HepG2 (cell line): ENCODE results near the gene ZC3H18. TPM values are rescaled to one million over a fixed set of nuclear protein-coding genes. Genes with fewer than 3 reads are reported as not detected.

Experiments used
- ATAC-seq: fragments of 200-7000 bp; cut with Tn5 transposase; 3 replicates; pipeline ENCODE4 v1.9.1; 2020; ENCODE audit warnings: mild to moderate bottlenecking, moderate library complexity
- BruUV-seq: library from RNA; stranded (reverse); fragments of 400-500 nt; replicated peaks from 2 replicates; lab custom pipeline; 2021; lab: Mats Ljungman, UMichigan
- CTCF ChIA-PET: fragments of 300-600 bp; formaldehyde crosslinking; extraction: SDS; loops from one replicate; lab custom pipeline; 2021; ENCODE audit warnings: low total read pairs, inconsistent platforms, low intra/inter-chr PET ratio; lab: Yijun Ruan, JAX
- POLR2A ChIA-PET: fragments of 350-600 bp; sonication (Branson Sonifier 250); formaldehyde crosslinking; loops from one replicate; lab custom pipeline; 2020; ENCODE audit warnings: antibody characterized with exemption, inconsistent platforms; lab: Yijun Ruan, JAX
- DNase-seq: peaks from one replicate; pipeline ENCODE4 v3.0.0-alpha.2; 2015; ENCODE audit warnings: low spot score
- FAIRE-seq: peaks from 3 replicates; lab custom pipeline; 2011; peaks lifted over from hg19 to GRCh38; lab: Jason Lieb, UNC
- H2AFZ ChIP-seq: one replicate; pipeline ENCODE4 v1.6.1; 2011; ENCODE audit warnings: low read length, inconsistent platforms
- H3K27ac ChIP-seq: fragments of 300-600 bp; 3 replicates; pipeline ENCODE4 v1.8.0; 2011; ENCODE audit warnings: mixed run types, mild to moderate bottlenecking, mixed read lengths, low read length, inconsistent platforms; ENCODE audit not compliant: insufficient read depth; ENCODE audit errors: extremely low read length
- H3K27me3 ChIP-seq, 2 experiments: fragments of 200-600 bp in 1 of 2; 2 replicates in 1 of 2; 3 replicates in 1 of 2; pipeline versions ENCODE4 v1.6.0 to v1.8.0; 2011; ENCODE audit warnings: low read length in 2 of 2, mild to moderate bottlenecking in 2 of 2, moderate library complexity in 2 of 2, inconsistent platforms in 1 of 2; ENCODE audit not compliant: insufficient read depth in 2 of 2, control insufficient read depth in 1 of 2
- H3K36me3 ChIP-seq, 2 experiments: fragments of 200-600 bp in 1 of 2; replicated peaks in 1 of 2; 2 replicates in 1 of 2; 3 replicates in 1 of 2; pipeline versions ENCODE4 v1.5.1 to v1.8.0; 2011; ENCODE audit warnings: low read length in 2 of 2, inconsistent platforms in 1 of 2; ENCODE audit not compliant: insufficient read depth in 2 of 2, control insufficient read depth in 1 of 2
- H3K4me1 ChIP-seq: 2 replicates; pipeline ENCODE4 v1.5.1; 2012; ENCODE audit warnings: low read length, inconsistent platforms; ENCODE audit not compliant: insufficient read depth
- H3K4me2 ChIP-seq: 2 replicates; pipeline ENCODE4 v1.6.0; 2011; ENCODE audit warnings: low read depth, low read length, inconsistent platforms
- H3K4me3 ChIP-seq, 3 experiments: fragments of 200-600 bp in 1 of 3; sonication (generic), shearing (Covaris generic) in 1 of 3; replicated peaks in 1 of 3; 2 replicates each; pipeline ENCODE4 v1.5.1; 2011 to 2016; ENCODE audit warnings: low read length in 3 of 3, inconsistent platforms in 2 of 3, low read depth in 2 of 3, mild to moderate bottlenecking in 2 of 3, control low read depth in 1 of 3, mixed read lengths in 1 of 3; ENCODE audit not compliant: insufficient read depth in 1 of 3
- H3K79me2 ChIP-seq: one replicate; pipeline ENCODE4 v1.6.1; 2011; ENCODE audit warnings: low read length, inconsistent platforms; ENCODE audit not compliant: insufficient read depth
- H3K9ac ChIP-seq: 2 replicates; pipeline ENCODE4 v1.6.0; 2011; ENCODE audit warnings: mild to moderate bottlenecking, low read depth, low read length, inconsistent platforms; ENCODE audit not compliant: insufficient read depth
- H3K9me3 ChIP-seq: 2 replicates; pipeline ENCODE4 v1.5.1; 2012; ENCODE audit warnings: mild to moderate bottlenecking, low read length
- H4K20me1 ChIP-seq: 2 replicates; pipeline ENCODE4 v1.6.0; 2011; ENCODE audit warnings: inconsistent platforms, mild to moderate bottlenecking, low read length, moderate library complexity; ENCODE audit not compliant: insufficient read depth
- E2F5 ChIP-seq: sonication (generic); formaldehyde crosslinking; conservative IDR thresholded peaks from 2 replicates; pipeline ENCODE4 v1.4.0; 2020; ENCODE audit warnings: missing genetic modification reagents
- ESRRA ChIP-seq: sonication (generic); formaldehyde crosslinking; IDR thresholded peaks from 2 replicates; pipeline ENCODE4 v1.5.1; 2020; ENCODE audit warnings: mild to moderate bottlenecking, low read depth, missing genetic modification reagents
- MATR3 ChIP-seq: sonication (generic); formaldehyde crosslinking; IDR thresholded peaks from 2 replicates; pipeline ENCODE4 v1.4.0; 2020; ENCODE audit warnings: missing genetic modification reagents
- MLX ChIP-seq: IDR thresholded peaks from 2 replicates; pipeline ENCODE4 v1.6.1; 2016
- MTF1 ChIP-seq: sonication (generic); formaldehyde crosslinking; IDR thresholded peaks from 2 replicates; pipeline ENCODE4 v1.5.0; 2020; ENCODE audit warnings: missing genetic modification reagents
- MTF2 ChIP-seq: sonication (generic); formaldehyde crosslinking; IDR thresholded peaks from 2 replicates; pipeline ENCODE4 v1.5.0; 2020; ENCODE audit warnings: missing genetic modification reagents, borderline replicate concordance
- POLR2A ChIP-seq, 2 experiments: IDR thresholded peaks; 2 replicates each; pipeline ENCODE4 v1.6.1; 2011; ENCODE audit warnings: low read depth in 2 of 2, low read length in 2 of 2, mild to moderate bottlenecking in 1 of 2, moderate library complexity in 1 of 2; ENCODE audit not compliant: insufficient read depth in 1 of 2
- SAP130 ChIP-seq: IDR thresholded peaks from 2 replicates; pipeline ENCODE4 v1.6.1; 2016; ENCODE audit warnings: low read depth
- SMAD9 ChIP-seq: sonication (generic); formaldehyde crosslinking; IDR thresholded peaks from 2 replicates; pipeline ENCODE4 v1.5.1; 2020; ENCODE audit warnings: mild to moderate bottlenecking, missing genetic modification reagents
- SNAPC2 ChIP-seq: sonication (generic); formaldehyde crosslinking; IDR thresholded peaks from 2 replicates; pipeline ENCODE4 v1.8.1; 2022; ENCODE audit warnings: mild to moderate bottlenecking, missing genetic modification reagents
- TEAD2 ChIP-seq: sonication (generic); formaldehyde crosslinking; IDR thresholded peaks from 2 replicates; pipeline ENCODE4 v1.9.0; 2021; ENCODE audit warnings: missing genetic modification reagents
- ZC3H13 ChIP-seq: sonication (generic); formaldehyde crosslinking; IDR thresholded peaks from 2 replicates; pipeline ENCODE4 v1.8.1; 2023; ENCODE audit warnings: mild to moderate bottlenecking, missing genetic modification reagents, moderate library complexity
- ZNF124 ChIP-seq: sonication (generic); formaldehyde crosslinking; IDR thresholded peaks from 2 replicates; pipeline ENCODE4 v1.4.0; 2020; ENCODE audit warnings: missing genetic modification reagents
- ZNF136 ChIP-seq: sonication (generic); formaldehyde crosslinking; IDR thresholded peaks from 2 replicates; pipeline ENCODE4 v1.8.1; 2022; ENCODE audit warnings: low read depth, mild to moderate bottlenecking, moderate library complexity, missing genetic modification reagents
- ZNF256 ChIP-seq: sonication (generic); formaldehyde crosslinking; conservative IDR thresholded peaks from 2 replicates; pipeline ENCODE4 v1.4.0; 2020; ENCODE audit warnings: missing genetic modification reagents
- ZNF33A ChIP-seq: sonication (generic); formaldehyde crosslinking; IDR thresholded peaks from 2 replicates; pipeline ENCODE4 v1.5.1; 2020; ENCODE audit warnings: missing genetic modification reagents, mild to moderate bottlenecking, moderate library complexity, borderline replicate concordance
- ZNF383 ChIP-seq: sonication (generic); formaldehyde crosslinking; IDR thresholded peaks from 2 replicates; pipeline ENCODE4 v1.4.0; 2020; ENCODE audit warnings: missing genetic modification reagents, mild to moderate bottlenecking, borderline replicate concordance
- ZNF687 ChIP-seq: sonication (generic); formaldehyde crosslinking; IDR thresholded peaks from 2 replicates; pipeline ENCODE4 v1.5.1; 2020; ENCODE audit warnings: mild to moderate bottlenecking, missing genetic modification reagents, moderate library complexity
- ZNF720 ChIP-seq: sonication (generic); formaldehyde crosslinking; IDR thresholded peaks from 2 replicates; pipeline ENCODE4 v1.4.0; 2020; ENCODE audit warnings: missing genetic modification reagents
- WGBS: methylation state at CpG from one replicate; pipeline ENCODE4 v1.1.6; 2017; ENCODE audit warnings: low lambda C conversion rate; 5-methylcytosine and 5-hydroxymethylcytosine counted together
- in situ Hi-C: cut with HindIII; loops from 2 replicates; pipeline ENCODE4 v1.10.0; 2017; ENCODE audit warnings: low pct_unique_long_range_greater_than_20kb; ENCODE audit not compliant: extremely low pct_ligation_motif_present
- intact Hi-C: fragments of 100-400 bp; cut with micrococcal nuclease; formaldehyde crosslinking; loops from one replicate; pipeline ENCODE4 v1.10.0; 2022; ENCODE audit not compliant: unreplicated experiment
- polyA plus RNA-seq, 8 experiments: library from polyadenylated mRNA; depleted of rRNA in 3 of 8; stranded (reverse) in 7 of 8; unstranded in 1 of 8; fragments of >200 nt; fragmentation: Illumina TruSeq in 4 of 8; extraction: Trizol in 4 of 8; gene quantifications; 2 replicates each; pipeline versions ENCODE4 v1.2.1 to v1.2.3, GENCODE V29; 2011 to 2016; ENCODE audit warnings: low read depth in 4 of 8, missing spikeins in 1 of 8, mixed read lengths in 1 of 8; ENCODE audit not compliant: insufficient read depth in 1 of 8
- total RNA-seq, 5 experiments: library from RNA; depleted of rRNA; stranded (reverse); fragments of >200 nt; fragmentation: Illumina TruSeq; extraction: Trizol; gene quantifications; 2 replicates each; pipeline ENCODE4 v1.2.3, GENCODE V29; 2016; ENCODE audit warnings: low read depth in 1 of 5

ZC3H18 gene
- total and polyA plus RNA-seq, 2 of the 13 experiments (the other 11 are each of a cell fraction or from before 2014, with no cell fraction given): 11.2 to 27.4 TPM

- Histone ChIP-seq H3K4me1 (peaks cover 30% of the 10 kb centered on the region), H3K9ac (no peak overlapping the region), H3K36me3 (no peaks in the 10 kb centered on the region; a peak in 1 of 5 replicates), H3K4me3 (no peak overlapping the region), H3K4me2 (no peak overlapping the region), H3K27ac (no peak overlapping the region), H3K79me2 (no peaks in the 10 kb centered on the region), H4K20me1 (peaks cover 5% of the 10 kb centered on the region; the same call in 1 of the 2 replicates), H2AFZ (no peak overlapping the region), H3K27me3 (peaks cover 5 to 15% of the 10 kb centered on the region in 2 experiments; a peak in 4 of 5 replicates), H3K9me3 (no peaks in the 10 kb centered on the region)
- in situ Hi-C loops (no loop called here), intact Hi-C loops (no loop called here)
- no TSS peak for BruUV-seq
- ATAC-seq (no peak), FAIRE-seq (no peak), DNase-seq (no peak)
- CTCF ChIA-PET: no interaction called here
- 86% methylated on average over 13 of the region's 22 CpGs for WGBS
- POLR2A ChIA-PET: no interaction called here
- TF ChIP-seq MLX (CRISPR knock-in tag) (no peak), ZNF136 (CRISPR knock-in tag) (no peak), SMAD9 (no peak), MATR3 (CRISPR knock-in tag) (no peak), ZNF256 (no peak), ESRRA (CRISPR knock-in tag) (no peak), SNAPC2 (no peak), ZNF33A (no peak), E2F5 (no peak), ZNF720 (CRISPR knock-in tag) (no peak), ZC3H13 (0 out of 2 replicates have a peak, but pooled peaks have one; percentile 36), ZNF124 (no peak), MTF1 (CRISPR knock-in tag) (no peak), TEAD2 (no peak), ZNF687 (CRISPR knock-in tag) (peak; percentile 33), MTF2 (CRISPR knock-in tag) (no peak), POLR2A (IDR thresholded peaks at IDR 0.05; ENCODE audit: insufficient read depth in 1 of 2, low read depth in 2 of 2, low read length in 2 of 2) (peak in 1 of 2 experiments; percentile 19; a peak in 1 of 4 replicates), ZNF383 (CRISPR knock-in tag) (no peak), SAP130 (no peak)
Measured at GRCh38 chr16:88676502-88677242, 106.5 kb downstream of the ZC3H18 start.
